Liver (tissue), 3 donors: ENCODE results near the gene RELCH.

ENCODE experiments used
- ATF3 ChIP-seq: IDR thresholded peaks from 2 replicates; pipeline ENCODE4 v1.6.1; 2016; ENCODE audit warnings: antibody characterized with exemption
- CTCF ChIP-seq: fragments of 150-350 bp; IDR thresholded peaks from 2 replicates; pipeline ENCODE4 v1.5.1; 2017; ENCODE audit warnings: improper control_type of control experiment, low read depth, low read length; ENCODE audit not compliant: missing input control
- EGR1 ChIP-seq, 2 donors: IDR thresholded peaks; 2 replicates each; pipeline ENCODE4 v1.6.1; 2016 to 2018; ENCODE audit warnings: antibody characterized with exemption in 2 of 2, low read depth in 2 of 2
- HNF4A ChIP-seq, 2 donors: conservative IDR thresholded peaks; 2 replicates each; pipeline ENCODE4 v1.6.1; 2016; ENCODE audit warnings: antibody characterized with exemption in 2 of 2, mild to moderate bottlenecking in 2 of 2
- HNF4G ChIP-seq: IDR thresholded peaks from 2 replicates; pipeline ENCODE4 v1.6.1; 2016; ENCODE audit warnings: antibody characterized with exemption
- MAX ChIP-seq: IDR thresholded peaks from 2 replicates; pipeline ENCODE4 v1.6.1; 2016; ENCODE audit warnings: antibody characterized with exemption
- RAD21 ChIP-seq, 2 donors: IDR thresholded peaks; 2 replicates each; pipeline ENCODE4 v1.6.1; 2016; ENCODE audit warnings: antibody characterized with exemption in 2 of 2, mild to moderate bottlenecking in 2 of 2
- REST ChIP-seq: IDR thresholded peaks from 2 replicates; pipeline ENCODE4 v1.6.1; 2016; ENCODE audit warnings: antibody characterized with exemption, mild to moderate bottlenecking
- SP1 ChIP-seq: IDR thresholded peaks from 2 replicates; pipeline ENCODE4 v1.6.1; 2018; ENCODE audit warnings: antibody characterized with exemption, mild to moderate bottlenecking
- TAF1 ChIP-seq: conservative IDR thresholded peaks from 2 replicates; pipeline ENCODE4 v1.6.1; 2016; ENCODE audit warnings: antibody characterized with exemption, mild to moderate bottlenecking
- ZBTB33 ChIP-seq: IDR thresholded peaks from 2 replicates; pipeline ENCODE4 v1.6.1; 2016; ENCODE audit warnings: antibody characterized with exemption
- donor health status: healthy.
- donor health status: healthy.

GRCh38 chr18:62152844-62153243 lies 34.2 kb upstream of the RELCH start:
- TF ChIP-seq ATF3 (no peak), CTCF (no peak), HNF4A (conservative IDR thresholded peaks at IDR 0.05) (no peak), RAD21 (IDR thresholded peaks at IDR 0.05) (no peak), MAX (no peak), HNF4G (no peak), EGR1 (IDR thresholded peaks at IDR 0.05; ENCODE audit: low read depth in 2 of 2) (no peak), TAF1 (no peak), REST (no peak), ZBTB33 (no peak), SP1 (no peak)
